GM21723 (cell line): ENCODE measurements around the gene TCP1.
"Not testable (repeated sequence)": the region's sequence is repeated elsewhere in the genome, so short reads cannot be mapped to it uniquely, and the experiment has no call there.

Experiments used
- ATAC-seq: cut with Tn5 transposase; IDR thresholded peaks from one replicate; pipeline ENCODE4 v1.9.1; 2021; ENCODE audit warnings: mild to moderate bottlenecking, moderate library complexity; ENCODE audit not compliant: unreplicated experiment

The TCP1 gene

GRCh38 chr6:159789377-159790148, at the start of gene TCP1:
Gene TCP1 (minus strand): TSS chr6:159789602. CDS start chr6:159789468, 134 bp downstream.
- peak; percentile 76 for ATAC-seq

GRCh38 chr6:159838020-159838744, 48.8 kb upstream of the TCP1 start:
- no peak for ATAC-seq

GRCh38 chr6:159837511-159837910, 48.1 kb upstream of the TCP1 start:
- ATAC-seq, result no peak

- ATAC-seq, result no peak
Observed at GRCh38 chr6:159836718-159837490, 47.5 kb upstream of the TCP1 start.

- no peak for ATAC-seq
Observed at GRCh38 chr6:159833997-159834603, 44.7 kb upstream of the TCP1 start.

- no peak for ATAC-seq
Observed at GRCh38 chr6:159833556-159833955, 44.2 kb upstream of the TCP1 start.

- ATAC-seq, result no peak
Observed at GRCh38 chr6:159832946-159833345, 43.5 kb upstream of the TCP1 start.

GRCh38 chr6:159831373-159831679, 41.9 kb upstream of the TCP1 start:
- no peak for ATAC-seq

- no peak for ATAC-seq
Observed at GRCh38 chr6:159830501-159831372, 41.3 kb upstream of the TCP1 start.

GRCh38 chr6:159829526-159829925, 40.1 kb upstream of the TCP1 start:
- peak; percentile 77 for ATAC-seq

- ATAC-seq, result no peak
Observed at GRCh38 chr6:159828074-159828473, 38.7 kb upstream of the TCP1 start.

- ATAC-seq, result no peak
Observed at GRCh38 chr6:159826968-159827647, 37.7 kb upstream of the TCP1 start.

- ATAC-seq, result no peak
Observed at GRCh38 chr6:159826004-159826403, 36.6 kb upstream of the TCP1 start.

GRCh38 chr6:159824690-159825089, 35.3 kb upstream of the TCP1 start:
- ATAC-seq, result not testable (repeated sequence)

- no peak for ATAC-seq
Observed at GRCh38 chr6:159823953-159824352, 34.6 kb upstream of the TCP1 start.

GRCh38 chr6:159821726-159822125, 32.3 kb upstream of the TCP1 start:
- ATAC-seq, result no peak

- no peak for ATAC-seq
Observed at GRCh38 chr6:159821122-159821521, 31.7 kb upstream of the TCP1 start.

GRCh38 chr6:159819932-159820640, 30.7 kb upstream of the TCP1 start:
- ATAC-seq, result peak; percentile 63

- no peak for ATAC-seq
Observed at GRCh38 chr6:159819098-159819497, 29.7 kb upstream of the TCP1 start.
